Astrocyte (in vitro differentiated cells and primary cell): ENCODE data around the gene KNDC1. TPM values are rescaled to one million over a fixed set of nuclear protein-coding genes. Genes with fewer than 3 reads are reported as not detected.

Experiments
- DNase-seq: peaks from one replicate; pipeline ENCODE4 v3.0.0-alpha.2; 2010; ENCODE audit warnings: low read depth
- FAIRE-seq: peaks from 2 replicates; lab custom pipeline; 2011; peaks lifted over from hg19 to GRCh38; lab: Jason Lieb, UNC
- H2AFZ ChIP-seq: 2 replicates; pipeline ENCODE4 v1.6.0; 2012; ENCODE audit warnings: low read depth, low read length, inconsistent platforms
- H3K27ac ChIP-seq: 2 replicates; pipeline ENCODE4 v1.5.1; 2011; ENCODE audit warnings: low read depth, low read length, inconsistent platforms
- H3K27me3 ChIP-seq: 2 replicates; pipeline ENCODE4 v1.6.0; 2011; ENCODE audit warnings: low read length, inconsistent platforms; ENCODE audit not compliant: insufficient read depth
- H3K36me3 ChIP-seq: 2 replicates; pipeline ENCODE4 v1.5.1; 2011; ENCODE audit warnings: low read length, inconsistent platforms; ENCODE audit not compliant: insufficient read depth
- H3K4me1 ChIP-seq: 2 replicates; pipeline ENCODE4 v1.5.1; 2011; ENCODE audit warnings: low read length, inconsistent platforms; ENCODE audit not compliant: insufficient read depth
- H3K4me2 ChIP-seq: 2 replicates; pipeline ENCODE4 v1.6.0; 2012; ENCODE audit warnings: low read length, inconsistent platforms
- H3K4me3 ChIP-seq: 2 replicates; pipeline ENCODE4 v1.5.1; 2011; ENCODE audit warnings: low read depth, mild to moderate bottlenecking, low read length, inconsistent platforms; ENCODE audit not compliant: insufficient read depth
- H3K79me2 ChIP-seq: 2 replicates; pipeline ENCODE4 v1.6.0; 2012; ENCODE audit warnings: mild to moderate bottlenecking, low read length, inconsistent platforms; ENCODE audit not compliant: insufficient read depth
- H3K9ac ChIP-seq: 2 replicates; pipeline ENCODE4 v1.6.0; 2012; ENCODE audit warnings: mild to moderate bottlenecking, low read length, inconsistent platforms
- H3K9me3 ChIP-seq: 2 replicates; pipeline ENCODE4 v1.5.1; 2012; ENCODE audit warnings: low read depth, mild to moderate bottlenecking, low read length, inconsistent platforms; ENCODE audit not compliant: insufficient read depth
- H4K20me1 ChIP-seq: 2 replicates; pipeline ENCODE4 v1.6.0; 2012; ENCODE audit warnings: low read length, inconsistent platforms; ENCODE audit not compliant: insufficient read depth
- H3K27ac Mint-ChIP-seq: one replicate; pipeline ENCODE4 v1.8.0; 2021; ENCODE audit warnings: mild to moderate bottlenecking, mixed read lengths; ENCODE audit not compliant: unreplicated experiment
- H3K27me3 Mint-ChIP-seq: one replicate; pipeline ENCODE4 v1.8.0; 2021; ENCODE audit warnings: low read depth, mixed read lengths; ENCODE audit not compliant: unreplicated experiment
- H3K36me3 Mint-ChIP-seq: one replicate; pipeline ENCODE4 v1.8.0; 2021; ENCODE audit warnings: low read depth, mixed read lengths; ENCODE audit not compliant: unreplicated experiment
- H3K4me1 Mint-ChIP-seq: one replicate; pipeline ENCODE4 v1.8.0; 2021; ENCODE audit warnings: low read depth, mixed read lengths; ENCODE audit not compliant: unreplicated experiment
- H3K4me3 Mint-ChIP-seq: one replicate; pipeline ENCODE4 v1.8.0; 2021; ENCODE audit warnings: mild to moderate bottlenecking, moderate library complexity, mixed read lengths; ENCODE audit not compliant: unreplicated experiment
- H3K9me3 Mint-ChIP-seq: one replicate; pipeline ENCODE4 v1.8.0; 2021; ENCODE audit warnings: mild to moderate bottlenecking, mixed read lengths; ENCODE audit not compliant: unreplicated experiment
- CTCF ChIP-seq: IDR thresholded peaks from 2 replicates; pipeline ENCODE4 v1.5.1; 2011; ENCODE audit warnings: low read depth, mild to moderate bottlenecking, inconsistent platforms, low read length, moderate library complexity; ENCODE audit not compliant: insufficient read depth
- EZH2 ChIP-seq: IDR thresholded peaks from 2 replicates; pipeline ENCODE4 v1.6.1; 2012; ENCODE audit warnings: mild to moderate bottlenecking, low read length, inconsistent platforms; ENCODE audit not compliant: insufficient read depth
- microRNA-seq: library from miRNA; unstranded; fragments of <30 nt; microRNA quantifications from one replicate; pipeline ENCODE4 v1.2.0, GENCODE V29; 2020
- total RNA-seq: library from RNA; stranded (reverse); gene quantifications from 2 replicates; pipeline ENCODE4 v1.2.1, GENCODE V29; 2021

The KNDC1 gene
- total RNA-seq, 1 donor from 2014 or later, result 2.6 TPM

DNA sequence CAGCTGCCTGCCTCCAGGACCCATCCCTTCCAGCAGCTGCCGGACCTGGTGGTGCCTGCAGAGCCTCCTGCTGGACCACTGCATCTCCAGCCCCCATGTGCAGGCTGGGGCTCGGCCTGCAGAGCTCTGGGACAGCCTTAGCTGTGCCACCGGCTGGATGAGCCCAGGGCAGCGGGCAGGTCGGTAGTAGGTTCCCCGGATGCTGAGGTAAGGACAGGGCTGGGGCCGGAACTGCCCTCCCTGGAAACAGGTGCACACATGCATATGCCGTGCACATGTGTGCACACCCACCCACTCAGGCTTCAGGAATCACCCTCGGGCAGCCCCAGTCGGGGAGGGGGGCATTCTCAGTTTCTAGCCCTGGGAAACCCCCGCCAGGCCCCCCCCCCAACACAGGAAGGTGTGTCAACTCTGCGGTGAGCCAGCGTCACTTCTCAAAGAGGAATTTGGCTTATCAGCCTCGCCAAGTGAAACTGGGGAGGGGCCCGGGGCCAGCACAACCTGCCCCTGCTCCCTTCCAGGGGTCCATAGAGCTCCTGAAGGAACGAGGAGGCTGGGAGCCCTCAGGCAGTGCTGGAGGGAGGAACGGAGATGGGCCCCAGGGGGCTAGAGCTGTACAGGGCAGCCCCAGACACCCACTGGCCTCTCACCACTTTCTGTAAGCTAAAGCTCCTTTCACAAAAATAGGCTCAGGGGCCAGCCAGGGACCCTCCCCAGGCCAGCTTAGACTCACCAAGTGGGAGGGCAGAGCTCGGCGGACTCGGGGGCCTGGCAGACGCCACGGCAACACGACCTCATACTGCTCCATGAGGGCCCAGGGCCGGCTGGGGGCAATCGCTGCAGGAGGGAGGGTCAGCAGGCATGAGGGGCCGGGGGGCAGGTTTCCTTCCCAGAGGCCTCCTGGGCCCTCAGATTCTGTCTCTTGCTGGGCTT lies 115.0 kb downstream of the KNDC1 start:
- no peaks in the 10 kb centered on the region for H3K36me3 Mint-ChIP-seq
- Histone ChIP-seq H3K79me2 (no peaks in the 10 kb centered on the region), H3K36me3 (no peaks in the 10 kb centered on the region), H4K20me1 (peaks cover 24% of the 10 kb centered on the region), H3K4me1 (peaks cover 23% of the 10 kb centered on the region), H3K4me3 (no peak overlapping the region), H3K27ac (no peak overlapping the region), H3K9me3 (no peaks in the 10 kb centered on the region), H2AFZ (no peak overlapping the region), H3K27me3 (peaks cover 3% of the 10 kb centered on the region), H3K9ac (no peak overlapping the region), H3K4me2 (no peak overlapping the region)
- H3K27ac Mint-ChIP-seq, result no peak overlapping the region
- H3K27me3 Mint-ChIP-seq, result peaks cover 4% of the 10 kb centered on the region
- no peak overlapping the region for H3K4me3 Mint-ChIP-seq
- no peak for TF ChIP-seq EZH2
- no peak for TF ChIP-seq CTCF
- no peak for FAIRE-seq
- H3K4me1 Mint-ChIP-seq, result peaks cover 15% of the 10 kb centered on the region
- DNase-seq, result no peak
- H3K9me3 Mint-ChIP-seq, result no peaks in the 10 kb centered on the region

DNA sequence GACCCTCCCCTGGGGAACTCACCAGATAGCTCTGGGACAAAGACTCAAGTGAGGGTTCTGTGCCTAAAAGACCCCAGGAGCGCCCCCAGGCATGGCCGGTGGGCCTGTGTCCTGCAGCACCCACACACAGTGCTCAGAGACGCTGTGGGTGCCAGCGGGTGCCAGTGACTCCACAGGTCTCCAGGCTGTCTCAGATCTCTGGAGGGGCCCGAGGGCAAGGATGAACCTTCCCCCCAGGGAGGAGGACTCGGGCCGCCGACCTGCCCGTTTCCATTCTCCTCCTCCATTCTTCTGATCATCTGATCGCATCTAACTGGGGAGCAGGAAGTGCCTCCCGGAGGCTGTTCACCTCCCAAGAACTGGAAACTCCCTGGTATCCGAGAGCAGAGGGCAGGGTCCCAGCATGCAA lies 115.7 kb downstream of the KNDC1 start:
- Histone ChIP-seq H3K9ac (no peak overlapping the region), H3K4me1 (peaks cover 23% of the 10 kb centered on the region), H3K4me3 (no peak overlapping the region), H3K4me2 (no peak overlapping the region), H3K27ac (no peak overlapping the region), H3K79me2 (no peaks in the 10 kb centered on the region), H3K27me3 (peaks cover 3% of the 10 kb centered on the region), H3K9me3 (no peaks in the 10 kb centered on the region), H2AFZ (no peak overlapping the region), H4K20me1 (peaks cover 28% of the 10 kb centered on the region), H3K36me3 (no peaks in the 10 kb centered on the region)
- DNase-seq (no peak), FAIRE-seq (no peak)
- TF ChIP-seq EZH2, result no peak
- TF ChIP-seq CTCF, result no peak
- Mint-ChIP-seq H3K4me1 (peaks cover 15% of the 10 kb centered on the region), H3K36me3 (no peaks in the 10 kb centered on the region), H3K9me3 (no peaks in the 10 kb centered on the region), H3K27ac (no peak overlapping the region), H3K27me3 (peaks cover 4% of the 10 kb centered on the region), H3K4me3 (no peak overlapping the region)

Small RNA genes within 50 kb of the gene (microRNA-seq; reads per million reads assigned to microRNA genes)
- not detected for gene MIR202

Other genes starting within 250 kb of the KNDC1 start
- 1.3 and 1.5 TPM in 2 replicates for gene CFAP46, start 217.6 kb upstream of the KNDC1 start, total RNA-seq
- not detected in 2 replicates for gene ADGRA1, start 72.3 kb upstream of the KNDC1 start, total RNA-seq
- 0.18 TPM in 1 of 2 replicates, not detected in the other for gene UTF1, start 70.0 kb downstream of the KNDC1 start, total RNA-seq
- gene VENTX, start 77.6 kb downstream of the KNDC1 start, total RNA-seq, result 0.11 TPM in 1 of 2 replicates, not detected in the other
- gene ADAM8, start 116.6 kb downstream of the KNDC1 start, total RNA-seq, result 1.7 and 4.6 TPM in 2 replicates
- 56.2 and 57.8 TPM in 2 replicates for gene TUBGCP2, start 148.7 kb downstream of the KNDC1 start, total RNA-seq
- gene ZNF511, start 148.7 kb downstream of the KNDC1 start, total RNA-seq, result 23.8 and 25.5 TPM in 2 replicates
- 0.77 and 1.1 TPM in 2 replicates for gene CALY, start 176.7 kb downstream of the KNDC1 start, total RNA-seq
- gene PRAP1, start 187.2 kb downstream of the KNDC1 start, total RNA-seq, result not detected in 2 replicates
- gene FUOM, start 197.8 kb downstream of the KNDC1 start, total RNA-seq, result 28.8 and 29.3 TPM in 2 replicates
- gene ECHS1, start 213.1 kb downstream of the KNDC1 start, total RNA-seq, result 81.0 and 90.9 TPM in 2 replicates
- gene PAOX, start 219.0 kb downstream of the KNDC1 start, total RNA-seq, result 6.9 and 7.9 TPM in 2 replicates
- 44.0 and 52.3 TPM in 2 replicates for gene MTG1, start 233.9 kb downstream of the KNDC1 start, total RNA-seq